WTC11 (cell line): Measurements from ENCODE around the gene INHBC. TPM values are rescaled to one million over a fixed set of nuclear protein-coding genes. Genes with fewer than 3 reads are reported as not detected.

Experiments used
- CBFB ChIP-seq: sonication (generic); formaldehyde crosslinking; IDR thresholded peaks from 2 replicates; pipeline ENCODE4 v1.8.1; 2022; ENCODE audit warnings: mild to moderate bottlenecking, low read depth, missing genetic modification reagents
- ESRRA ChIP-seq: sonication (generic); formaldehyde crosslinking; IDR thresholded peaks from 2 replicates; pipeline ENCODE4 v1.8.1; 2022; ENCODE audit warnings: mild to moderate bottlenecking, missing genetic modification reagents, borderline replicate concordance
- GABPB1 ChIP-seq: sonication (generic); formaldehyde crosslinking; IDR thresholded peaks from 2 replicates; pipeline ENCODE4 v1.8.1; 2023; ENCODE audit warnings: mild to moderate bottlenecking, missing genetic modification reagents
- IRF2 ChIP-seq: sonication (generic); formaldehyde crosslinking; IDR thresholded peaks from 2 replicates; pipeline ENCODE4 v1.8.0; 2022; ENCODE audit warnings: low read depth, missing genetic modification reagents, borderline replicate concordance
- NFYB ChIP-seq: sonication (generic); formaldehyde crosslinking; conservative IDR thresholded peaks from 2 replicates; pipeline ENCODE4 v1.8.0; 2022; ENCODE audit warnings: low read depth, missing genetic modification reagents
- OVOL2 ChIP-seq: fragments of 250-450 bp; sonication (Bioruptor Pico); IDR thresholded peaks from 2 replicates; pipeline ENCODE4 v1.9.0; 2021; ENCODE audit warnings: mild to moderate bottlenecking, borderline replicate concordance
- SMAD4 ChIP-seq: sonication (generic); formaldehyde crosslinking; IDR thresholded peaks from 2 replicates; pipeline ENCODE4 v1.8.0; 2022; ENCODE audit warnings: mild to moderate bottlenecking, missing genetic modification reagents
- TEAD1 ChIP-seq: sonication (generic); formaldehyde crosslinking; IDR thresholded peaks from 2 replicates; pipeline ENCODE4 v1.8.0; 2022; ENCODE audit warnings: mild to moderate bottlenecking, missing genetic modification reagents
- TEAD4 ChIP-seq: sonication (generic); formaldehyde crosslinking; IDR thresholded peaks from 2 replicates; pipeline ENCODE4 v1.8.0; 2022; ENCODE audit warnings: mild to moderate bottlenecking, missing genetic modification reagents
- TP53 ChIP-seq: sonication (generic); formaldehyde crosslinking; IDR thresholded peaks from 2 replicates; pipeline ENCODE4 v1.8.1; 2023; ENCODE audit warnings: mild to moderate bottlenecking, missing genetic modification reagents
- ZBTB21 ChIP-seq: sonication (generic); formaldehyde crosslinking; IDR thresholded peaks from 2 replicates; pipeline ENCODE4 v1.8.1; 2023; ENCODE audit warnings: mild to moderate bottlenecking, missing genetic modification reagents, borderline replicate concordance
- ZNF219 ChIP-seq: sonication (generic); formaldehyde crosslinking; IDR thresholded peaks from 2 replicates; pipeline ENCODE4 v1.8.0; 2023; ENCODE audit warnings: missing genetic modification reagents, mild to moderate bottlenecking, borderline replicate concordance
- ZNF423 ChIP-seq: fragments of 250-450 bp; sonication (Bioruptor Pico); IDR thresholded peaks from 2 replicates; pipeline ENCODE4 v2.1.2; 2022; ENCODE audit warnings: mild to moderate bottlenecking, moderate library complexity
- ZNF671 ChIP-seq: fragments of 250-450 bp; sonication (Bioruptor Pico); IDR thresholded peaks from 2 replicates; pipeline ENCODE4 v1.8.0; 2021; ENCODE audit warnings: mild to moderate bottlenecking
- total RNA-seq: library from RNA; stranded (reverse); gene quantifications from 3 replicates; pipeline ENCODE4 v1.2.3, GENCODE V29; 2021
- TF ChIP-seq, protein P1 (sequence below): sonication (generic); formaldehyde crosslinking; IDR thresholded peaks from 2 replicates; pipeline ENCODE4 v1.8.1; 2023; ENCODE audit warnings: mild to moderate bottlenecking, moderate library complexity, missing genetic modification reagents
- TF ChIP-seq, protein P2 (sequence below): sonication (generic); formaldehyde crosslinking; IDR thresholded peaks from 2 replicates; pipeline ENCODE4 v1.8.0; 2022; ENCODE audit warnings: mild to moderate bottlenecking, missing genetic modification reagents
- TF ChIP-seq, protein P3 (sequence below): sonication (generic); formaldehyde crosslinking; IDR thresholded peaks from 2 replicates; pipeline ENCODE4 v1.8.1; 2023; ENCODE audit warnings: mild to moderate bottlenecking, missing genetic modification reagents
- TF ChIP-seq, protein P4 (sequence below): sonication (generic); formaldehyde crosslinking; IDR thresholded peaks from 2 replicates; pipeline ENCODE4 v1.8.1; 2022; ENCODE audit warnings: mild to moderate bottlenecking, missing genetic modification reagents, moderate library complexity, borderline replicate concordance
- TF ChIP-seq, protein P5 (sequence below): sonication (generic); formaldehyde crosslinking; IDR thresholded peaks from 2 replicates; pipeline ENCODE4 v1.8.1; 2023; ENCODE audit warnings: mild to moderate bottlenecking, missing genetic modification reagents
- TF ChIP-seq, protein P6 (sequence below): sonication (generic); formaldehyde crosslinking; IDR thresholded peaks from 2 replicates; pipeline ENCODE4 v1.8.1; 2022; ENCODE audit warnings: low read depth, missing genetic modification reagents, borderline replicate concordance
- TF ChIP-seq, protein P7 (sequence below): sonication (generic); formaldehyde crosslinking; IDR thresholded peaks from 2 replicates; pipeline ENCODE4 v1.8.0; 2022; ENCODE audit warnings: mild to moderate bottlenecking, missing genetic modification reagents
- TF ChIP-seq, protein P8 (sequence below): fragments of 200-600 bp; IDR thresholded peaks from 2 replicates; pipeline ENCODE4 v1.8.0; 2022; ENCODE audit warnings: antibody characterized with exemption
- TF ChIP-seq, protein P9 (sequence below): fragments of 250-450 bp; sonication (Bioruptor Pico); IDR thresholded peaks from 2 replicates; pipeline ENCODE4 v1.9.0; 2021; ENCODE audit warnings: mild to moderate bottlenecking

The INHBC gene
- total RNA-seq, 1 experiment from 2014 or later: 0.20 TPM

DNA sequence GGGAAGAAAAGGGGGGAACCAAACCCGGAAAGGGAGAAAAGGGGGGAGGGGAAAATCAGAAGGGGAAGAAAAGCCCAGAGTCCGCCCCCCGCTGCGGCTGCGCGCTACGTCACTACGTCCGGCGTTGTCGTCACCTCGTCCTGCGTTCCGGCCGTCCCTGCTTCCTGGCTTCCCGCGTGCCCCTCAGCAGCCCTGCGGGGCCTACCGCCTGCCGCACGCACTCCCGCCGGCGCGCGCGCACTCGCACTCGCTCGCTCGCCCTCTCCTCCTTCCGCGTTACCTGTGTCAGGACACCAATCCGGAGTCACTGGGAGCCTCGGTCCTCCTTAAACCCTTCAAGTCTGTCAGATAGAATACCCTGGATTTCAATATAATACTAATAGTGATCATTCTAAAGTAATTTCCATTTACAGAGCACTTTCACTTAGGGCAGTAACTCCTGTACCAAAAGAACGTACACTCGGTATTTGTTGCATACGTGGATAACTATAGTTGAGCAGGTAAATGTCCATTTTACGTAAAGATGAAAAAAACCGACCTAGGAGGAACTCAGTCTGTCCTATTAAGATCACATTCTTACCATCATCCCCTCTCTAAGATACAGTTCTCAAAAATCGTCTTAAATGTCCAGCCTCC, 3.5 kb upstream of the INHBC start, which contains the start of gene R3HDM2 (continued):
- TF ChIP-seq, protein P1, sequence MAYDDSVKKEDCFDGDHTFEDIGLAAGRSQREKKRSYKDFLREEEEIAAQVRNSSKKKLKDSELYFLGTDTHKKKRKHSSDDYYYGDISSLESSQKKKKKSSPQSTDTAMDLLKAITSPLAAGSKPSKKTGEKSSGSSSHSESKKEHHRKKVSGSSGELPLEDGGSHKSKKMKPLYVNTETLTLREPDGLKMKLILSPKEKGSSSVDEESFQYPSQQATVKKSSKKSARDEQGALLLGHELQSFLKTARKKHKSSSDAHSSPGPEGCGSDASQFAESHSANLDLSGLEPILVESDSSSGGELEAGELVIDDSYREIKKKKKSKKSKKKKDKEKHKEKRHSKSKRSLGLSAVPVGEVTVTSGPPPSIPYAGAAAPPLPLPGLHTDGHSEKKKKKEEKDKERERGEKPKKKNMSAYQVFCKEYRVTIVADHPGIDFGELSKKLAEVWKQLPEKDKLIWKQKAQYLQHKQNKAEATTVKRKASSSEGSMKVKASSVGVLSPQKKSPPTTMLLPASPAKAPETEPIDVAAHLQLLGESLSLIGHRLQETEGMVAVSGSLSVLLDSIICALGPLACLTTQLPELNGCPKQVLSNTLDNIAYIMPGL (CRISPR knock-in tag): peak; percentile 65; the same call in 1 of the 2 replicates
- no peak for TF ChIP-seq IRF2
- no peak for TF ChIP-seq TP53
- TF ChIP-seq ESRRA (CRISPR knock-in tag): no peak
- no peak for TF ChIP-seq CBFB (CRISPR knock-in tag)
- no peak; the same call in 1 of the 2 replicates for TF ChIP-seq ZBTB21
- no peak for TF ChIP-seq ZNF219 (CRISPR knock-in tag)
- no peak for TF ChIP-seq SMAD4 (CRISPR knock-in tag)
- TF ChIP-seq, protein P2, sequence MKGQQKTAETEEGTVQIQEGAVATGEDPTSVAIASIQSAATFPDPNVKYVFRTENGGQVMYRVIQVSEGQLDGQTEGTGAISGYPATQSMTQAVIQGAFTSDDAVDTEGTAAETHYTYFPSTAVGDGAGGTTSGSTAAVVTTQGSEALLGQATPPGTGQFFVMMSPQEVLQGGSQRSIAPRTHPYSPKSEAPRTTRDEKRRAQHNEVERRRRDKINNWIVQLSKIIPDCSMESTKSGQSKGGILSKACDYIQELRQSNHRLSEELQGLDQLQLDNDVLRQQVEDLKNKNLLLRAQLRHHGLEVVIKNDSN (CRISPR knock-in tag): peak; percentile 27; the same call in 1 of the 2 replicates
- TF ChIP-seq, protein P3, sequence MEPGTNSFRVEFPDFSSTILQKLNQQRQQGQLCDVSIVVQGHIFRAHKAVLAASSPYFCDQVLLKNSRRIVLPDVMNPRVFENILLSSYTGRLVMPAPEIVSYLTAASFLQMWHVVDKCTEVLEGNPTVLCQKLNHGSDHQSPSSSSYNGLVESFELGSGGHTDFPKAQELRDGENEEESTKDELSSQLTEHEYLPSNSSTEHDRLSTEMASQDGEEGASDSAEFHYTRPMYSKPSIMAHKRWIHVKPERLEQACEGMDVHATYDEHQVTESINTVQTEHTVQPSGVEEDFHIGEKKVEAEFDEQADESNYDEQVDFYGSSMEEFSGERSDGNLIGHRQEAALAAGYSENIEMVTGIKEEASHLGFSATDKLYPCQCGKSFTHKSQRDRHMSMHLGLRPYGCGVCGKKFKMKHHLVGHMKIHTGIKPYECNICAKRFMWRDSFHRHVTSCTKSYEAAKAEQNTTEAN (CRISPR knock-in tag): 0 out of 2 replicates have a peak, but pooled peaks have one; percentile 42
- TF ChIP-seq NFYB (CRISPR knock-in tag): no peak
- TF ChIP-seq OVOL2 (CRISPR knock-in tag): no peak
- peak; percentile 57 for TF ChIP-seq GABPB1 (CRISPR knock-in tag)
- TF ChIP-seq, protein P4, sequence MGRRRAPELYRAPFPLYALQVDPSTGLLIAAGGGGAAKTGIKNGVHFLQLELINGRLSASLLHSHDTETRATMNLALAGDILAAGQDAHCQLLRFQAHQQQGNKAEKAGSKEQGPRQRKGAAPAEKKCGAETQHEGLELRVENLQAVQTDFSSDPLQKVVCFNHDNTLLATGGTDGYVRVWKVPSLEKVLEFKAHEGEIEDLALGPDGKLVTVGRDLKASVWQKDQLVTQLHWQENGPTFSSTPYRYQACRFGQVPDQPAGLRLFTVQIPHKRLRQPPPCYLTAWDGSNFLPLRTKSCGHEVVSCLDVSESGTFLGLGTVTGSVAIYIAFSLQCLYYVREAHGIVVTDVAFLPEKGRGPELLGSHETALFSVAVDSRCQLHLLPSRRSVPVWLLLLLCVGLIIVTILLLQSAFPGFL (CRISPR knock-in tag): no peak
- TF ChIP-seq ZNF671 (CRISPR knock-in tag): no peak
- TF ChIP-seq, protein P5, sequence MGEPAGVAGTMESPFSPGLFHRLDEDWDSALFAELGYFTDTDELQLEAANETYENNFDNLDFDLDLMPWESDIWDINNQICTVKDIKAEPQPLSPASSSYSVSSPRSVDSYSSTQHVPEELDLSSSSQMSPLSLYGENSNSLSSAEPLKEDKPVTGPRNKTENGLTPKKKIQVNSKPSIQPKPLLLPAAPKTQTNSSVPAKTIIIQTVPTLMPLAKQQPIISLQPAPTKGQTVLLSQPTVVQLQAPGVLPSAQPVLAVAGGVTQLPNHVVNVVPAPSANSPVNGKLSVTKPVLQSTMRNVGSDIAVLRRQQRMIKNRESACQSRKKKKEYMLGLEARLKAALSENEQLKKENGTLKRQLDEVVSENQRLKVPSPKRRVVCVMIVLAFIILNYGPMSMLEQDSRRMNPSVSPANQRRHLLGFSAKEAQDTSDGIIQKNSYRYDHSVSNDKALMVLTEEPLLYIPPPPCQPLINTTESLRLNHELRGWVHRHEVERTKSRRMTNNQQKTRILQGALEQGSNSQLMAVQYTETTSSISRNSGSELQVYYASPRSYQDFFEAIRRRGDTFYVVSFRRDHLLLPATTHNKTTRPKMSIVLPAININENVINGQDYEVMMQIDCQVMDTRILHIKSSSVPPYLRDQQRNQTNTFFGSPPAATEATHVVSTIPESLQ (CRISPR knock-in tag): no peak
- TF ChIP-seq, protein P6, sequence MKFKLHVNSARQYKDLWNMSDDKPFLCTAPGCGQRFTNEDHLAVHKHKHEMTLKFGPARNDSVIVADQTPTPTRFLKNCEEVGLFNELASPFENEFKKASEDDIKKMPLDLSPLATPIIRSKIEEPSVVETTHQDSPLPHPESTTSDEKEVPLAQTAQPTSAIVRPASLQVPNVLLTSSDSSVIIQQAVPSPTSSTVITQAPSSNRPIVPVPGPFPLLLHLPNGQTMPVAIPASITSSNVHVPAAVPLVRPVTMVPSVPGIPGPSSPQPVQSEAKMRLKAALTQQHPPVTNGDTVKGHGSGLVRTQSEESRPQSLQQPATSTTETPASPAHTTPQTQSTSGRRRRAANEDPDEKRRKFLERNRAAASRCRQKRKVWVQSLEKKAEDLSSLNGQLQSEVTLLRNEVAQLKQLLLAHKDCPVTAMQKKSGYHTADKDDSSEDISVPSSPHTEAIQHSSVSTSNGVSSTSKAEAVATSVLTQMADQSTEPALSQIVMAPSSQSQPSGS (CRISPR knock-in tag): no peak
- no peak for TF ChIP-seq ZNF423
- peak; percentile 91 for TF ChIP-seq TEAD1 (CRISPR knock-in tag)
- TF ChIP-seq, protein P7, sequence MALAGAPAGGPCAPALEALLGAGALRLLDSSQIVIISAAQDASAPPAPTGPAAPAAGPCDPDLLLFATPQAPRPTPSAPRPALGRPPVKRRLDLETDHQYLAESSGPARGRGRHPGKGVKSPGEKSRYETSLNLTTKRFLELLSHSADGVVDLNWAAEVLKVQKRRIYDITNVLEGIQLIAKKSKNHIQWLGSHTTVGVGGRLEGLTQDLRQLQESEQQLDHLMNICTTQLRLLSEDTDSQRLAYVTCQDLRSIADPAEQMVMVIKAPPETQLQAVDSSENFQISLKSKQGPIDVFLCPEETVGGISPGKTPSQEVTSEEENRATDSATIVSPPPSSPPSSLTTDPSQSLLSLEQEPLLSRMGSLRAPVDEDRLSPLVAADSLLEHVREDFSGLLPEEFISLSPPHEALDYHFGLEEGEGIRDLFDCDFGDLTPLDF: no peak
- TF ChIP-seq TEAD4 (CRISPR knock-in tag): no peak
- TF ChIP-seq, protein P8, sequence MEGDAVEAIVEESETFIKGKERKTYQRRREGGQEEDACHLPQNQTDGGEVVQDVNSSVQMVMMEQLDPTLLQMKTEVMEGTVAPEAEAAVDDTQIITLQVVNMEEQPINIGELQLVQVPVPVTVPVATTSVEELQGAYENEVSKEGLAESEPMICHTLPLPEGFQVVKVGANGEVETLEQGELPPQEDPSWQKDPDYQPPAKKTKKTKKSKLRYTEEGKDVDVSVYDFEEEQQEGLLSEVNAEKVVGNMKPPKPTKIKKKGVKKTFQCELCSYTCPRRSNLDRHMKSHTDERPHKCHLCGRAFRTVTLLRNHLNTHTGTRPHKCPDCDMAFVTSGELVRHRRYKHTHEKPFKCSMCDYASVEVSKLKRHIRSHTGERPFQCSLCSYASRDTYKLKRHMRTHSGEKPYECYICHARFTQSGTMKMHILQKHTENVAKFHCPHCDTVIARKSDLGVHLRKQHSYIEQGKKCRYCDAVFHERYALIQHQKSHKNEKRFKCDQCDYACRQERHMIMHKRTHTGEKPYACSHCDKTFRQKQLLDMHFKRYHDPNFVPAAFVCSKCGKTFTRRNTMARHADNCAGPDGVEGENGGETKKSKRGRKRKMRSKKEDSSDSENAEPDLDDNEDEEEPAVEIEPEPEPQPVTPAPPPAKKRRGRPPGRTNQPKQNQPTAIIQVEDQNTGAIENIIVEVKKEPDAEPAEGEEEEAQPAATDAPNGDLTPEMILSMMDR: no peak
- TF ChIP-seq, protein P9, sequence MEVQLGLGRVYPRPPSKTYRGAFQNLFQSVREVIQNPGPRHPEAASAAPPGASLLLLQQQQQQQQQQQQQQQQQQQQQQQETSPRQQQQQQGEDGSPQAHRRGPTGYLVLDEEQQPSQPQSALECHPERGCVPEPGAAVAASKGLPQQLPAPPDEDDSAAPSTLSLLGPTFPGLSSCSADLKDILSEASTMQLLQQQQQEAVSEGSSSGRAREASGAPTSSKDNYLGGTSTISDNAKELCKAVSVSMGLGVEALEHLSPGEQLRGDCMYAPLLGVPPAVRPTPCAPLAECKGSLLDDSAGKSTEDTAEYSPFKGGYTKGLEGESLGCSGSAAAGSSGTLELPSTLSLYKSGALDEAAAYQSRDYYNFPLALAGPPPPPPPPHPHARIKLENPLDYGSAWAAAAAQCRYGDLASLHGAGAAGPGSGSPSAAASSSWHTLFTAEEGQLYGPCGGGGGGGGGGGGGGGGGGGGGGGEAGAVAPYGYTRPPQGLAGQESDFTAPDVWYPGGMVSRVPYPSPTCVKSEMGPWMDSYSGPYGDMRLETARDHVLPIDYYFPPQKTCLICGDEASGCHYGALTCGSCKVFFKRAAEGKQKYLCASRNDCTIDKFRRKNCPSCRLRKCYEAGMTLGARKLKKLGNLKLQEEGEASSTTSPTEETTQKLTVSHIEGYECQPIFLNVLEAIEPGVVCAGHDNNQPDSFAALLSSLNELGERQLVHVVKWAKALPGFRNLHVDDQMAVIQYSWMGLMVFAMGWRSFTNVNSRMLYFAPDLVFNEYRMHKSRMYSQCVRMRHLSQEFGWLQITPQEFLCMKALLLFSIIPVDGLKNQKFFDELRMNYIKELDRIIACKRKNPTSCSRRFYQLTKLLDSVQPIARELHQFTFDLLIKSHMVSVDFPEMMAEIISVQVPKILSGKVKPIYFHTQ (CRISPR knock-in tag): no peak
